Ascending aorta (tissue), 2 donors: ENCODE measurements around the gene SCAF1. TPM values are rescaled to one million over a fixed set of nuclear protein-coding genes. Genes with fewer than 3 reads are reported as not detected.

ENCODE experiments used
- DNase-seq, 2 donors: peaks; one replicate each; pipeline ENCODE4 v3.0.0-alpha.2; 2019; ENCODE audit warnings: low spot score in 2 of 2
- H3K27ac ChIP-seq, 2 donors: fragments of 200-600 bp; sonication (generic); one replicate each; pipeline ENCODE4 v1.5.1; 2016 to 2017; ENCODE audit warnings: mild to moderate bottlenecking in 1 of 2
- H3K27me3 ChIP-seq: fragments of 200-600 bp; sonication (generic); one replicate; pipeline ENCODE4 v1.5.1; 2017
- H3K36me3 ChIP-seq, 2 donors: fragments of 200-600 bp; sonication (generic); one replicate each; pipeline ENCODE4 v1.5.1; 2016
- H3K4me1 ChIP-seq, 2 donors: fragments of 200-600 bp; sonication (generic); one replicate each; pipeline ENCODE4 v1.5.1; 2016 to 2017; ENCODE audit warnings: mild to moderate bottlenecking in 1 of 2
- H3K4me3 ChIP-seq, 2 donors: fragments of 200-600 bp; sonication (generic); one replicate each; pipeline ENCODE4 v1.5.1; 2016 to 2017; ENCODE audit warnings: mild to moderate bottlenecking in 1 of 2
- H3K9me3 ChIP-seq, 2 donors: fragments of 200-600 bp; sonication (generic); one replicate each; pipeline ENCODE4 v1.5.1; 2016
- intact Hi-C: fragments of 100-400 bp; cut with DNase I; formaldehyde crosslinking; loops from one replicate; pipeline ENCODE4 v1.15.1; 2023
- total RNA-seq: library from RNA; depleted of rRNA; stranded (reverse); fragments of >200 nt; gene quantifications from one replicate; pipeline ENCODE4 v1.1.0, GENCODE V29; 2016
- TF ChIP-seq, protein P1 (sequence below), 3 experiments: fragments of 200-600 bp in 2 of 3; fragments of 450-650 bp in 1 of 3; sonication (generic) in 2 of 3; IDR thresholded peaks; one replicate each; pipeline ENCODE4 v1.5.1; 2016 to 2019; ENCODE audit warnings: antibody characterized with exemption in 3 of 3, mild to moderate bottlenecking in 1 of 3, moderate library complexity in 1 of 3

Gene SCAF1
- total RNA-seq, 1 donor from 2014 or later = 72.2 TPM

DNA sequence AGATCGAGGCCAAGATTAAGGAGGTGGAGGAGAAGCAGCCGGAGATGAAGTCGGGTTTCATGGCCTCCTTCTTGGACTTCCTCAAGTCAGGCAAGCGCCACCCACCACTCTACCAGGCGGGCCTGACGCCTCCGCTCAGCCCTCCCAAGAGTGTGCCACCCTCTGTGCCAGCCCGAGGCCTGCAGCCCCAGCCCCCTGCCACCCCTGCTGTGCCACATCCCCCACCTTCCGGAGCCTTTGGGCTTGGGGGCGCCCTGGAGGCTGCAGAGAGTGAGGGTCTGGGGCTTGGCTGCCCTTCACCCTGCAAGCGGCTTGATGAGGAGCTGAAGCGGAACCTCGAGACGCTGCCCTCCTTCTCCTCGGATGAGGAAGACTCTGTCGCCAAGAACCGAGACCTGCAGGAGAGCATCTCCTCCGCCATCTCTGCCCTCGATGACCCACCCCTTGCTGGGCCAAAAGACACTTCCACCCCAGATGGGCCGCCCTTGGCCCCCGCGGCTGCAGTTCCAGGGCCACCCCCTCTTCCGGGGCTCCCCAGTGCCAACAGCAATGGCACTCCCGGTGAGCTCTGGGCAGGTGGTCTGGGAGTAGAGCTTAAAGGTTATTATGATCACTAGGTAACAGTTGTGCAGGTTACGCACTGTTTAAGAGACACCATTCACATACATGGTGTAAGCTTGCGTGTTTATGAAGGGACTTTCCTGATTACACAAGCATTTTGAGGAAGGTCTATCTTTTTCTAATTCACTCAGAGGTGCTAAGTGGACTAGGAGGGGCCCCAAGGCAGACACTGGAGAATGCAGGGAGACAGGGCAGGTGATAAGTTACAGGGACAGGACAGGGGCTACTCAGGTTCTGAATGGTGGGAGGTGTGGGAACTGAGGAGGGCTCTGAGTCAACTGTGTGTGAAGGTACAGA, 42.4 kb upstream of the SCAF1 start:
- H3K27ac ChIP-seq = no peak overlapping the region
- DNase-seq = no peak
- intact Hi-C loops = no loop called here
- peaks cover 87 to 97% of the 10 kb centered on the region in 2 donors for H3K36me3 ChIP-seq
- H3K27me3 ChIP-seq = no peaks in the 10 kb centered on the region
- no peak overlapping the region for H3K4me3 ChIP-seq
- TF ChIP-seq, protein P1, sequence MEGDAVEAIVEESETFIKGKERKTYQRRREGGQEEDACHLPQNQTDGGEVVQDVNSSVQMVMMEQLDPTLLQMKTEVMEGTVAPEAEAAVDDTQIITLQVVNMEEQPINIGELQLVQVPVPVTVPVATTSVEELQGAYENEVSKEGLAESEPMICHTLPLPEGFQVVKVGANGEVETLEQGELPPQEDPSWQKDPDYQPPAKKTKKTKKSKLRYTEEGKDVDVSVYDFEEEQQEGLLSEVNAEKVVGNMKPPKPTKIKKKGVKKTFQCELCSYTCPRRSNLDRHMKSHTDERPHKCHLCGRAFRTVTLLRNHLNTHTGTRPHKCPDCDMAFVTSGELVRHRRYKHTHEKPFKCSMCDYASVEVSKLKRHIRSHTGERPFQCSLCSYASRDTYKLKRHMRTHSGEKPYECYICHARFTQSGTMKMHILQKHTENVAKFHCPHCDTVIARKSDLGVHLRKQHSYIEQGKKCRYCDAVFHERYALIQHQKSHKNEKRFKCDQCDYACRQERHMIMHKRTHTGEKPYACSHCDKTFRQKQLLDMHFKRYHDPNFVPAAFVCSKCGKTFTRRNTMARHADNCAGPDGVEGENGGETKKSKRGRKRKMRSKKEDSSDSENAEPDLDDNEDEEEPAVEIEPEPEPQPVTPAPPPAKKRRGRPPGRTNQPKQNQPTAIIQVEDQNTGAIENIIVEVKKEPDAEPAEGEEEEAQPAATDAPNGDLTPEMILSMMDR (IDR thresholded peaks at IDR 0.05) = no peak
- no peaks in the 10 kb centered on the region for H3K9me3 ChIP-seq
- H3K4me1 ChIP-seq = no peaks in the 10 kb centered on the region

DNA sequence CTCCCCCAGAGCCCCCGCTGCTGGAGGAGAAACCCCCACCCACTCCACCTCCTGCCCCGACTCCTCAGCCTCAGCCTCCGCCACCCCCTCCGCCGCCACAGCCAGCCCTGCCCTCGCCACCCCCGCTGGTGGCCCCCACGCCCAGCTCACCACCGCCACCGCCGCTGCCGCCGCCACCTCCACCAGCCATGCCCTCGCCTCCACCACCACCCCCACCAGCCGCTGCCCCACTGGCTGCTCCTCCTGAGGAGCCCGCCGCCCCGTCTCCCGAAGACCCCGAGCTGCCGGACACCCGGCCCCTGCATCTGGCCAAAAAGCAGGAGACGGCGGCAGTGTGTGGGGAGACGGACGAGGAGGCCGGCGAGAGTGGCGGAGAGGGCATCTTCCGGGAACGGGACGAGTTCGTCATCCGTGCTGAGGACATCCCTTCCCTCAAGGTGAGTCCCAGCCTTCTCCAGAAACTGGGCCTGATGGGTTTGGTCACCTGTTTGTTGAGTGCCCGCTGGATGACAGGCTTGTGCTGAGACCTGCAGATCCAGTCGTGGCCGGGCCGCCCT, 40.4 kb upstream of the SCAF1 start:
- intact Hi-C loops = no loop called here
- peaks cover 72 to 93% of the 10 kb centered on the region in 2 donors for H3K36me3 ChIP-seq
- H3K27me3 ChIP-seq = no peaks in the 10 kb centered on the region
- no peaks in the 10 kb centered on the region for H3K9me3 ChIP-seq
- no peak overlapping the region for H3K27ac ChIP-seq
- no peak for DNase-seq
- no peaks in the 10 kb centered on the region for H3K4me1 ChIP-seq
- TF ChIP-seq, protein P1 (IDR thresholded peaks at IDR 0.05) = no peak
- H3K4me3 ChIP-seq = no peak overlapping the region

DNA sequence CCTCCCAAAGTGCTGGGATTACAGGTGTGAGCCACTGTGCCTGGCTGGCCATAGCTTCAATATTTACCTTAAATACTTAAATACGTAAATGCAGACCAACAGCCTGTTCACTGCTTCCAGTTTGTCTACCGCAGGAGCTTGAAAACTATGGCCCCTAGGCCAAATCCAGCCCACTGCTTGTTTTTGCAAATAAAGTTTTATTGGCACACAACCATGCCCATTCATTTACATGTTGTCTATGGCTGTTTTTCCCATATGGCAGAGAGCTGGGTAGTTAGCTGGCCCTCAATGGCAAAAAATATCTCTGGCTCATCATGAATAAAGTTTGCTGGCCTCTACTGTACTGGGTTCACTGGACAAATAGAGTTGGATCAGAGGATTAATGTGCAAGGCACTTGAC, 39.2 kb upstream of the SCAF1 start:
- H3K36me3 ChIP-seq = peaks cover 66 to 86% of the 10 kb centered on the region in 2 donors

DNA sequence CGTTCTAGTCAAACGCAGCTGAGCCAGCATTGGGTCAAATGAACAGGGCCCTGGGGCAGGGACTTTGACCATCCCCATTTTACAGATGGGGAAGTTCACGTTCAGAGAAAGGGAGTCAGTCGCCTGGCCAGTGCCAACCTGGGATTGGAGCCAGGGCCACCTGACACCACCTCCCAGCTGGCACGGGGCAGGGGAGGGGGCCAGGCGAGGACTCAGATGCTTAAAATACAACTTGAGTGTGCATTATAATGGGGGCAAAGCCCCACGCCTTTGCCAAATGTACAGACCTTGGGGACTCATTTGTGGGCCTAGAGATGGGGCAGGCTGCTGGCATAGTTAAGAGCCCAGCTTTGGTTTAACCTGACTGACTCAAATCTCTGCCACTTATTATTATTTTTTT, 36.4 kb upstream of the SCAF1 start:
- Histone ChIP-seq H3K27me3 (no peaks in the 10 kb centered on the region), H3K36me3 (peaks cover 70 to 87% of the 10 kb centered on the region in 2 donors), H3K4me3 (no peak overlapping the region), H3K9me3 (no peaks in the 10 kb centered on the region), H3K27ac (peak overlapping the region in 1 of 2 donors; percentile 27), H3K4me1 (no peaks in the 10 kb centered on the region)
- TF ChIP-seq, protein P1 (IDR thresholded peaks at IDR 0.05) = no peak
- intact Hi-C loops = no loop called here
- DNase-seq = no peak

More for the DNA sequence above, 39.2 kb upstream of the SCAF1 start:
- intact Hi-C loops = no loop called here
- H3K27me3 ChIP-seq = no peaks in the 10 kb centered on the region
- H3K4me3 ChIP-seq = no peak overlapping the region
- no peak for DNase-seq
- no peak overlapping the region for H3K27ac ChIP-seq
- TF ChIP-seq, protein P1 (IDR thresholded peaks at IDR 0.05) = no peak
- H3K9me3 ChIP-seq = no peaks in the 10 kb centered on the region
- no peaks in the 10 kb centered on the region for H3K4me1 ChIP-seq

DNA sequence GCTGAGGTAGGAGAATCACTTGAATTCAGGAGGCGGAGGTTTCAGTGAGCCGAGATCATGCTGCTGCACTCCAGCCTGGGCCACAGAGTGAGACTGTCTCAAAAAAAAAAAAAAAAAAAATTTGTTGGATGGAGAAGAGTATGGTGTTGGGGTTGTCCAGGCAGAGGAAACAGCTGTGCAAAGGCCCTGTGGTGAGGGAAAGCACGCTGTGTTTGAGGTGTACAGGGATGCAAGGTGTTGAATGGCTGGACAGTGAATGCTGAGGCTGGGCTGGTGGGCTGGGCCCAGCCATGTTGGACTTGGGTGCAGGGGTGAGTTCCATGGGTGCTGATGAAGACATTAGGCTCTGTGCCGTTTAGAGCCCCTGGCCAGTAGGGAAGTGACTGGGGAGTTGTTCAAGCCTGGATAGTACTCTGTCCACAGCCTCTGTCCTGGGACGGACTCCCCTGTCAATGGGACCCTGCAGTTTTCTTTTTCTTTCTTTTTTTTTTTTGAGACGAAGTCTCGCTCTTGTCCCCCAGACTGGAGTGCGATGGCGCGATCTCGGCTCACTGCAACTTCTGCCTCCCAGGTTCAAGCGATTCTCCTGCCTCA, 32.4 kb upstream of the SCAF1 start:
- Histone ChIP-seq H3K4me1 (no peaks in the 10 kb centered on the region), H3K27me3 (no peaks in the 10 kb centered on the region), H3K9me3 (no peaks in the 10 kb centered on the region), H3K27ac (no peak overlapping the region), H3K36me3 (peaks cover 41 to 53% of the 10 kb centered on the region in 2 donors), H3K4me3 (no peak overlapping the region)
- intact Hi-C loops = no loop called here
- TF ChIP-seq, protein P1 (IDR thresholded peaks at IDR 0.05) = no peak
- no peak for DNase-seq
